Left hindlimb (tissue), 1 donor: ENCODE data around the gene CEP70.
A peak's percentile ranks its signal among the peaks of the same experiment; 100 is the strongest.
"Not testable (repeated sequence)": the region's sequence is repeated elsewhere in the genome, so short reads cannot be mapped to it uniquely, and the experiment has no call there.

Experiments
- DNase-seq: peaks from one replicate; pipeline ENCODE4 v3.0.0-alpha.2; 2018

The CEP70 gene

GRCh38 chr3:138594150-138594934, at the start of gene CEP70:
Gene CEP70 (minus strand): TSS chr3:138594260. CDS start chr3:138572927, 21,333 bp downstream.
- peak; percentile 96 for DNase-seq

- DNase-seq, result no peak
Measured at GRCh38 chr3:138642927-138643253, 48.8 kb upstream of the CEP70 start.

GRCh38 chr3:138642226-138642926, 48.3 kb upstream of the CEP70 start:
- no peak for DNase-seq

GRCh38 chr3:138640537-138640936, 46.5 kb upstream of the CEP70 start:
- no peak for DNase-seq

GRCh38 chr3:138638641-138639040, 44.6 kb upstream of the CEP70 start:
- no peak for DNase-seq

- no peak for DNase-seq
Measured at GRCh38 chr3:138629526-138629925, 35.5 kb upstream of the CEP70 start.

- DNase-seq, result no peak
Measured at GRCh38 chr3:138625707-138626365, 31.8 kb upstream of the CEP70 start.

GRCh38 chr3:138624518-138624917, 30.5 kb upstream of the CEP70 start:
- DNase-seq, result no peak

GRCh38 chr3:138620431-138620830, 26.4 kb upstream of the CEP70 start:
- DNase-seq, result no peak

GRCh38 chr3:138615462-138615861, 21.4 kb upstream of the CEP70 start:
- no peak for DNase-seq

- no peak for DNase-seq
Measured at GRCh38 chr3:138609898-138610266, 15.8 kb upstream of the CEP70 start.

GRCh38 chr3:138608322-138609135, 14.5 kb upstream of the CEP70 start, which contains the start of gene FAIM:
Gene FAIM (plus strand): TSS chr3:138608771. CDS start chr3:138619727, 10,956 bp downstream.
- peak; percentile 82 for DNase-seq

GRCh38 chr3:138604106-138604595, 10.1 kb upstream of the CEP70 start:
- not testable (repeated sequence) for DNase-seq

- DNase-seq, result not testable (repeated sequence)
Measured at GRCh38 chr3:138601661-138602060, 7.6 kb upstream of the CEP70 start.

- DNase-seq, result peak; percentile 33
Measured at GRCh38 chr3:138600100-138600745, 6.2 kb upstream of the CEP70 start.

- no peak for DNase-seq
Measured at GRCh38 chr3:138598534-138598933, 4.5 kb upstream of the CEP70 start.

GRCh38 chr3:138597186-138597976, 3.3 kb upstream of the CEP70 start:
- not testable (repeated sequence) for DNase-seq

- DNase-seq, result no peak
Measured at GRCh38 chr3:138594935-138595610, 1.0 kb upstream of the CEP70 start.

- DNase-seq, result no peak
Measured at GRCh38 chr3:138593488-138594149, 441 bp downstream of the CEP70 start.

GRCh38 chr3:138591392-138591791, 2.7 kb downstream of the CEP70 start:
- no peak for DNase-seq
